H54 (cell line): ENCODE data around the gene OXCT2.
A peak's percentile ranks its signal among the peaks of the same experiment; 100 is the strongest.

Experiments
- DNase-seq: peaks from one replicate; pipeline ENCODE4 v3.0.0; 2011; ENCODE audit warnings: low spot score, mixed read lengths; ENCODE audit not compliant: insufficient read length
- FAIRE-seq: peaks from 3 replicates; lab custom pipeline; 2011; peaks lifted over from hg19 to GRCh38; lab: Jason Lieb, UNC
- POLR2A ChIP-seq: IDR thresholded peaks from 2 replicates; pipeline ENCODE4 v1.6.1; 2011; ENCODE audit warnings: low read depth, mild to moderate bottlenecking, low read length

OXCT2 gene

DNA sequence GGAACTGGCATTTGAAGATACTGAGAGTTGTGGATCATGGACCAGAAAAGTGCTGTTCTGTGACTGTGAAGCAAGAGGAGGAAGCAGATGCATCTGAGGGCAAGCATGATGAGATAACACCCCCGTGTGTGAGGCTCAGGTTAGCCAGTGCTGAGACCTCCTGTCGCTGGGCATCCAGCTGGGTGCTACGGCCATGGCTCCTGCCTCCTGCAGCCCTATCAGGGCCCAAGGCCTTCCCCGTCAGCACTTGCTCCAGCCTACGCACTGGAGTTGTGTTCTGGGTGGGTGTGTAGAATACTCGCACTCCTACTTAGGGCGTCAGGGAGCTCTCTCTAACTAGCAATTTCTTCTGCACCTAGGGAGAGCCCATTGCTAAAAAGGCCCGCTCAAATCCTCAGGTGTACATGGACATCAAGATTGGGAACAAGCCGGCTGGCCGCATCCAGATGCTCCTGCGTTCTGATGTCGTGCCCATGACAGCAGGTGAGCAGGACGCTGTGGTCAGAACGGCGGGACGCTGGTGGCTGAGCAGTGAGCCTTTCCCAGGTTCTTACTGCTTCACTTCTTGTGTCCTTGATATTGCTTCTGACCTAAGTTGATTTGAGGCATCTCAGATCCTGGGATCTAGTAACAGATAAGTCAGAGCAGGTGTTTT lies 26.0 kb downstream of the OXCT2 start:
- no peak for TF ChIP-seq POLR2A
- no peak for FAIRE-seq

DNA sequence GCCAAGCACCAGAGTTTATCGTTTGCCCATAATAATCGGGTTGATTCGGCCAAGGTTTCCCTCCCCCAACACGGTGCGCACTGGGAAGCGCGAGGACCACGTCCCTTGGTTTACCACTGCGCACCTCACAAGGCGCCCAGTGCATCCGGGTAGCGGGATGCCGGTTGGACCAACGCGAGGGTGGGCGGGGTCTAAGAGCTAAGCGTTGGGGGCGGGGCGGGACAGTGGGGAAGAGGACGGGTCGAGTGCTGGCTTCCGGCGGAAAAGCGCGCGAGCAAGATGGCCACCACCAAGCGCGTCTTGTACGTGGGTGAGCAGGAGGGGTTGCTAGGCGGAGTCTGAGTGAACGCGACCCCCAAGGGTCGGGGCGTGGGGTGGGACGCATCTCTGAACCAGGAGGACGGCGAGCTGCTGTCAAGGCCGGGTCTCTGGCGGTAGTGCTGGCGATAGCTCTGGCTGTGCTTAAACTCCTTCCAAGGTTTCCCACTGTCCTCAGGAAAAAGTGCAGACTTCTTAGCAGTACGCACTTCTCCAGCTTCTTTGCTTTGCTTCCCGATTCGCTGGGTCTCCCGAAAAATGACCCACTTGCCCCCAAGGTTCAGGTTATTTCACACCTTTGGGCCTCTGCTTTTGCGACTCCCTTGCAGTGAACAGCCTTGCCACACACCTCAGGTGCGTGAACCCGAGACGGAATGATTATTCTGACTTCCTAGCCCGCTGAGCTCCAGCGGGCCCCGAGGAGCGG lies 32.4 kb downstream of the OXCT2 start, which contains the start of gene PPIE:
Gene PPIE, plus strand, starts transcription at position 261 of the 745 bp plus-strand sequence. Its CDS starts 19 bp downstream, at position 280.
- peak; percentile 87 for TF ChIP-seq POLR2A
- FAIRE-seq = no peak

More for the DNA sequence above, 26.0 kb downstream of the OXCT2 start:
- no peak for DNase-seq

GRCh38 chr1:39737546-39738169 lies 33.5 kb downstream of the OXCT2 start:
- no peak for DNase-seq
- no peak for TF ChIP-seq POLR2A
- no peak for FAIRE-seq

More for the DNA sequence above, 32.4 kb downstream of the OXCT2 start, which contains the start of gene PPIE:
- peak; percentile 84 for DNase-seq

GRCh38 chr1:39735731-39736130 lies 35.4 kb downstream of the OXCT2 start:
- DNase-seq = no peak
- no peak for TF ChIP-seq POLR2A
- no peak for FAIRE-seq

GRCh38 chr1:39733161-39733560 lies 38.0 kb downstream of the OXCT2 start:
- no peak for FAIRE-seq
- DNase-seq = no peak

DNA sequence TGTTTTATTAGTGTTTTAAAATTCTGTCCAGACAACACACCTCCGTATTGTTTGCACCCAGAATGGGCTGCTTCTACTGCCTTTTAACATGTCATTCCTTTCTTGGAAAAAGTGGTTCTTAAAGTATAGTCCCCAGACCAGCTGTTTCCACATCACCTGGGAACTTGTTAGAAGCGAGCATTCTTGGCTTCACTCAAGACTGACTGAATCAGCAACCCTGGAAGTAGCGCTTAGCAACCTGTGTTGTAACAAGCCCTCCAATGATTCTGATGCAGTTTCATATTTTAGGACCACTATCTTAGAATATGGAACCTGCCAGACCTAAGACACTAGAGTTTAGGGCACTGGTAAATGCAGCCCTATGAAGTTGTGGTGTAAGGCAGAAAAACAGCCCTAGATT lies 38.4 kb downstream of the OXCT2 start:
- FAIRE-seq = no peak
- no peak for TF ChIP-seq POLR2A
- DNase-seq = no peak

More at GRCh38 chr1:39733161-39733560, 38.0 kb downstream of the OXCT2 start:
- no peak for TF ChIP-seq POLR2A

GRCh38 chr1:39729842-39730241 lies 41.3 kb downstream of the OXCT2 start:
- DNase-seq = no peak
- TF ChIP-seq POLR2A = no peak
- no peak for FAIRE-seq

- no peak for DNase-seq
- no peak for FAIRE-seq
- no peak for TF ChIP-seq POLR2A
Measured at GRCh38 chr1:39729030-39729429, 42.1 kb downstream of the OXCT2 start.

DNA sequence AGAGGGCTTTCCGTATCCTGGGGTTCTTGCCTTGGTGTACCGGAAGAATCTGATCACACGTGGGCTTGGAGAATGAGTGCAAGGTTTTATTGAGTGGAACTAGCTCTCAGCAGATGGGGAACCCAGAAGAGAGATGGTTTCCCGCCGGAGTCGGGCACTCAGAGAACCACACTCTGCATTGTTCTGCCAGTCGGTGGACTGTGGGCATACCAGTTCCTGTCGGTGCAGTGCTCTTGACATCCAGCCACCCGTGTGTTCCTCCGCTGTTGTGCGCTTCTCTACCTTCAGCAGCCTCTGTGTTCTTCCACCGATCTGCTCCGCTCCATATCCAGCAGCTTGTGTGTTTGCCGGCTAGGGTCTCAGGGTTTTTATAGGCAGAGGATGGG lies 43.2 kb downstream of the OXCT2 start:
- DNase-seq (no peak), FAIRE-seq (no peak)
- TF ChIP-seq POLR2A = no peak

DNA sequence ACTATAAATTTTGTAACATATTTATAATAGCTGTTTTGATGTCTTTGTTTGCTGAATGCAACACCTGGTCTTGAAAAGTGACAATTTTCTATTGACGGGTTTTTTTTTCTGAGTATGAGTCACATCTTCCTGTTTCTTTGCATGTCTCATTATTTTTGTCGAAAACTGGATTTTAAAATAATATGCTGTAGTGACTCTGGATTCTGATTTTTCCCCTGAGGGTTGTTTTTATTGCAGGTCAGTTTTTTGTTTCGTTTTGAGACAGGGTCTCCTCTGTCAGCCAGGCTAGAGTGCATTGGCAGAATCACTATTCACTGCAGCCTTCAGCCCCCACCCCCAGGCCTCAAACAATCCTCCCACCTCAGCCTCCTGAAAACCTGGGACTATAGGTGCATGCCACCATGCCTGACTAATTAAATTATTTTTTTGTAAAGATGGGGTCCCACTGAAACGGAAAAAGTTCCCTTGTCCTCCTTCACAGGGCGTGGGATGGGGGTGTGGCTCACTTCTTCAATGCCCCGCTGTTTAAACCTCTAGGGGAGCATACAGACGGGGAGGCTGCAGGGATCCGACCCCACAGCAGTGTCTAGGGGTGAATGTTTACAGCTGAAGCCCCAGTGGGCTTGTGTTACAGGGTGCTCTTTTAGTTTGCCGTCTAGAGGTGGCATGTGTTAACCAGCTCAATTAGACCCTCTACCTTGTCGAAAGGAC lies 43.8 kb downstream of the OXCT2 start:
- no peak for DNase-seq
- no peak for FAIRE-seq
- no peak for TF ChIP-seq POLR2A

DNA sequence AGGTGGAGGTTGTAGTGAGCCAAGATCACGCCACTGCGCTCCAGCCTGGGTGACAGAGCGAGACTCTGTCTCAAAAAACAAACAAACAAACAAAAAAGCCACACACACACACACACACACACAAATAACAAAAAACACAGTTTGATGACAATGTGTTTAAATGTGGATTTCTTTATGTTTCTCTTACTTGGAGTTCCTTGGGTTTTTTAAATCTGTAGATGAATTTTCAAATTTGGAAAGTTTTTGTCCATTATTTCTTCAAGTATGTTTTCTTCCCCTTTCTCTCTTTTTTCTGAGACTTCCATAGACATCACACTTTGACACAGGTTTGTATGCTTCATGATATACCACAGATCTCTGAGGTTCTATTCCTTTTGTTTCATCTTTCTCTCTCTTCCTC lies 44.5 kb downstream of the OXCT2 start:
- no peak for FAIRE-seq
- no peak for TF ChIP-seq POLR2A
- DNase-seq = no peak

GRCh38 chr1:39722495-39722894 lies 48.7 kb downstream of the OXCT2 start:
- no peak for DNase-seq
- no peak for TF ChIP-seq POLR2A
- peak; percentile 57 for FAIRE-seq

- no peak for TF ChIP-seq POLR2A
Measured at GRCh38 chr1:39721664-39722063, 49.5 kb downstream of the OXCT2 start.

More at GRCh38 chr1:39721664-39722063, 49.5 kb downstream of the OXCT2 start:
- no peak for DNase-seq
- no peak for FAIRE-seq
